Measurements from ENCODE around the gene ELP4. TPM values are rescaled to one million over a fixed set of nuclear protein-coding genes. Genes with fewer than 3 reads are reported as not detected.
"Not testable (repeated sequence)": the region's sequence is repeated elsewhere in the genome, so short reads cannot be mapped to it uniquely, and the experiment has no call there.

ELP4 gene
- total and polyA plus RNA-seq, 2 experiments from 2014 or later, result 16.6 to 28.7 TPM

DNA sequence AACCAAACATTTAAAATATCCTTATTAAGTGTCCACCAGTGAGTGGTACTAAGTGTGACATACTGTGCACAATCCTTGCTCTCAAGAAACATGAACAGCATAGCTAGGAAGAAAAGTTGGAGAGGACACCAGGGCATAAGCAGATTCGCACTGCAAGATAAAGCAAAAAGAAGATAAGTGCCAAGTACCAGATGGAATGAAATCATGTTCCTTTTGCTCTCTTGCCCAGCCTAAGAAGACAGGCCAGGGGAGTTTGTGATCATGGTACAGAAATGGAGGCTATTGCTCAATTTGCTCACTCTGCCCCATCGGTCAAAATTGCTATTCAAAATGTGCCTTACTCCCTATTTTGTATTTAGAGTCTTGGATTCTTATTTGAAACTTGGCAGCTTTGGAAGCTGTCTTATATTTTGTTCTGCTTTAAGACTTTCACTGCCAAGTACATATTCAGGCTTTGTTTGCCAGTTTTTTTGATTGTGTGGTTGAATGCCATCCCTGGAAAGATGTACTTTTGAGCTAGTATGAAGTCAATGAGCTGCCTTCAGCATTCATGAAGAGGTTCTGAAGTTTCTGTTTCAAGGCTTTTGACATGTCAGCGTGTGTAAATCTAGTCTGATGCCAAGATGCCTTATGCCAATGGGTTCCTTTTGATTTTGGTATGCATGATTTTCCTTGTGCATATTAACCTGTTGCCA lies 211.3 kb downstream of the ELP4 start:
- Histone ChIP-seq H3K9me3 (ENCODE audit: low read depth) (no peaks in the 10 kb centered on the region), H3K4me3 (no peak overlapping the region), H3K27ac (no peak overlapping the region), H3K27me3 (peaks cover 11% of the 10 kb centered on the region), H3K4me1 (ENCODE audit: low read depth) (no peaks in the 10 kb centered on the region), H3K36me3 (no peaks in the 10 kb centered on the region)
- DNase-seq (ENCODE audit: low read depth in 1 of 2, low spot score in 1 of 2), result no peak
- TF ChIP-seq, protein P1, sequence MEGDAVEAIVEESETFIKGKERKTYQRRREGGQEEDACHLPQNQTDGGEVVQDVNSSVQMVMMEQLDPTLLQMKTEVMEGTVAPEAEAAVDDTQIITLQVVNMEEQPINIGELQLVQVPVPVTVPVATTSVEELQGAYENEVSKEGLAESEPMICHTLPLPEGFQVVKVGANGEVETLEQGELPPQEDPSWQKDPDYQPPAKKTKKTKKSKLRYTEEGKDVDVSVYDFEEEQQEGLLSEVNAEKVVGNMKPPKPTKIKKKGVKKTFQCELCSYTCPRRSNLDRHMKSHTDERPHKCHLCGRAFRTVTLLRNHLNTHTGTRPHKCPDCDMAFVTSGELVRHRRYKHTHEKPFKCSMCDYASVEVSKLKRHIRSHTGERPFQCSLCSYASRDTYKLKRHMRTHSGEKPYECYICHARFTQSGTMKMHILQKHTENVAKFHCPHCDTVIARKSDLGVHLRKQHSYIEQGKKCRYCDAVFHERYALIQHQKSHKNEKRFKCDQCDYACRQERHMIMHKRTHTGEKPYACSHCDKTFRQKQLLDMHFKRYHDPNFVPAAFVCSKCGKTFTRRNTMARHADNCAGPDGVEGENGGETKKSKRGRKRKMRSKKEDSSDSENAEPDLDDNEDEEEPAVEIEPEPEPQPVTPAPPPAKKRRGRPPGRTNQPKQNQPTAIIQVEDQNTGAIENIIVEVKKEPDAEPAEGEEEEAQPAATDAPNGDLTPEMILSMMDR (IDR thresholded peaks at IDR 0.05; ENCODE audit: low read depth, low read length), result no peak

DNA sequence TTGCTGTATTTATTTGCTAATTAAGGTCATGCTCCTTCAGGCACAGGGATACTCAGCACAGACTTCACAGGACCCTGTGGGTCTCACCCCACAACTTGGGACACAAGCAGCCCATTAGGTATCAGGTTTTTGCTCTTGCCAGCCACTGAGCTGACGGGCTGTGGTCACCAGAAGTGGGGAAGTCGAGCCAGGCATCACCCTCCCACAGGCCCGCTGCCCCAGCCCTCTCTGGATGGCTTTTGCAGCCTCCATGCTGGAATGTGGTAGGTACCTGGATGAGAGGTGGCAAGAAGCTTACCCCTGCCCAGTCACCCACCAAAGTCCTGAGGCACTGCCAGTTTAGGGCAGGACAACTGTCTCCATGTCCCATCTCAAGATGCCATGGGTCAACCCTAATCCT lies 213.2 kb downstream of the ELP4 start:
- H3K27me3 ChIP-seq, result peaks cover 18% of the 10 kb centered on the region
- H3K27ac ChIP-seq, result no peak overlapping the region
- no peaks in the 10 kb centered on the region for H3K36me3 ChIP-seq
- no peaks in the 10 kb centered on the region for H3K9me3 ChIP-seq (ENCODE audit: low read depth)
- H3K4me3 ChIP-seq, result no peak overlapping the region
- TF ChIP-seq, protein P1 (IDR thresholded peaks at IDR 0.05; ENCODE audit: low read depth, low read length), result no peak
- H3K4me1 ChIP-seq (ENCODE audit: low read depth), result no peaks in the 10 kb centered on the region
- no peak for DNase-seq (ENCODE audit: low read depth in 1 of 2, low spot score in 1 of 2)

DNA sequence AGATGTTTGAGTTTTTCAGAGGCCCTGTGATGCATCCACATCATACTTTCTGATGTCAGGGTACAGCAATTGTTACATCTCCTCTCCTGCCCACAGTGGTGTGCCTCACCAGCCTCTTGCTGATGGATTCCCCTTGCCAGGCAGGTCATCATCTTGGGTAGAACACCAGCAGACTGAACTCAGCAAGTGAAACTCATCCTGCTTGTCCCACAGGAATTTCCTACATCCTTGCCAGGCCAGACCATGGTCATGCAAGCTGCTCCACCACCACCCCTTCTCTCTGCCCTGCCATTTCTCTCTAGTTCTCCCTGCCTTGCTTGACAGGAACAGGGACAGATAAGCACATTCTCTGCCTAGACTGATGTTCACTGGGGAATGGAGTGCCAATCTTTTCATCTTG lies 215.6 kb downstream of the ELP4 start:
- H3K4me3 ChIP-seq, result no peak overlapping the region
- TF ChIP-seq, protein P1 (IDR thresholded peaks at IDR 0.05; ENCODE audit: low read depth, low read length), result no peak
- peak in 1 of 2 donors; percentile 6 for DNase-seq (ENCODE audit: low read depth in 1 of 2, low spot score in 1 of 2)
- no peaks in the 10 kb centered on the region for H3K36me3 ChIP-seq
- no peaks in the 10 kb centered on the region for H3K9me3 ChIP-seq (ENCODE audit: low read depth)
- H3K27ac ChIP-seq, result no peak overlapping the region
- no peaks in the 10 kb centered on the region for H3K4me1 ChIP-seq (ENCODE audit: low read depth)
- H3K27me3 ChIP-seq, result peaks cover 20% of the 10 kb centered on the region

DNA sequence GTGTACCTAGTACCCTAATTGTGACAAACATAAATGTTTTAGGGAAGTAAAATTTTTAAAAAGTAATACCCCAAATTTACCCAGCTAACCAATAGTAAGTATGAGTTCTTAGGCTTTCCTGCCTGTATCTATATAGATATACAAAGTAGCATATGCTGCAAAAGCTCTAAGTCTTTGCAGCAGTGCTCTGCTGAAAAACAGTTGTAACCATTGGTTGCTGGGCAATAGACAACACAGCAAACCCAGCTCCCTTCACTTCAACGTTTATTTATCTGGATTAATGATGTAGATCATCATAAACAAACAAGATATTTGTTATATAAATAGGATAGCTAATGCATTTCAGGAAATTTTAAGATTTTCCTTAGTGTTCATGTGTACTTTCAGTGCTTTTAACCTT lies 218.9 kb downstream of the ELP4 start:
- H3K4me1 ChIP-seq (ENCODE audit: low read depth), result no peaks in the 10 kb centered on the region
- H3K36me3 ChIP-seq, result no peaks in the 10 kb centered on the region
- no peak for DNase-seq (ENCODE audit: low read depth in 1 of 2, low spot score in 1 of 2)
- TF ChIP-seq, protein P1 (IDR thresholded peaks at IDR 0.05; ENCODE audit: low read depth, low read length), result no peak
- H3K9me3 ChIP-seq (ENCODE audit: low read depth), result no peaks in the 10 kb centered on the region
- peaks cover 20% of the 10 kb centered on the region for H3K27me3 ChIP-seq
- H3K27ac ChIP-seq, result no peak overlapping the region
- no peak overlapping the region for H3K4me3 ChIP-seq

DNA sequence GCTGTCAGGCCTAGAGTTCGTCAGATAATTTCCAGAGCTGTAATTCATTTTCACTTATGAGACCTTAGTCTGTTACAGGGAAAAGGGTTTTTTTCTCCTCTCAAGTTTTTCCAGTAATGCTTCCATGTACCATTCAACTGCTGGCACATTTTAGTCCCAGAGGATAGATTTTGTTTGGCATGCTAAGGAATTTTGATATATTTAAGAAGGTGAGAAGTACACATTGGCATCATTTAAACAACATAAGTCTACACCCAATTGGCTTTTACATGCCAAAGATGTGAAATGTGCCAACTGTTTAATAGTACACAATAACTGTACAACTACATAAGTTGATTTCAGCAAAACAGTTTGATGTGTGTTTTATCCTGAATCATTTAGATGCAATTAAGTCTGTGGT lies 230.6 kb downstream of the ELP4 start:
- no peak overlapping the region for H3K4me3 ChIP-seq
- H3K27ac ChIP-seq, result no peak overlapping the region
- H3K9me3 ChIP-seq (ENCODE audit: low read depth), result no peaks in the 10 kb centered on the region
- no peaks in the 10 kb centered on the region for H3K36me3 ChIP-seq
- H3K27me3 ChIP-seq, result no peaks in the 10 kb centered on the region
- no peaks in the 10 kb centered on the region for H3K4me1 ChIP-seq (ENCODE audit: low read depth)
- TF ChIP-seq, protein P1 (IDR thresholded peaks at IDR 0.05; ENCODE audit: low read depth, low read length), result no peak
- no peak for DNase-seq (ENCODE audit: low read depth in 1 of 2, low spot score in 1 of 2)

DNA sequence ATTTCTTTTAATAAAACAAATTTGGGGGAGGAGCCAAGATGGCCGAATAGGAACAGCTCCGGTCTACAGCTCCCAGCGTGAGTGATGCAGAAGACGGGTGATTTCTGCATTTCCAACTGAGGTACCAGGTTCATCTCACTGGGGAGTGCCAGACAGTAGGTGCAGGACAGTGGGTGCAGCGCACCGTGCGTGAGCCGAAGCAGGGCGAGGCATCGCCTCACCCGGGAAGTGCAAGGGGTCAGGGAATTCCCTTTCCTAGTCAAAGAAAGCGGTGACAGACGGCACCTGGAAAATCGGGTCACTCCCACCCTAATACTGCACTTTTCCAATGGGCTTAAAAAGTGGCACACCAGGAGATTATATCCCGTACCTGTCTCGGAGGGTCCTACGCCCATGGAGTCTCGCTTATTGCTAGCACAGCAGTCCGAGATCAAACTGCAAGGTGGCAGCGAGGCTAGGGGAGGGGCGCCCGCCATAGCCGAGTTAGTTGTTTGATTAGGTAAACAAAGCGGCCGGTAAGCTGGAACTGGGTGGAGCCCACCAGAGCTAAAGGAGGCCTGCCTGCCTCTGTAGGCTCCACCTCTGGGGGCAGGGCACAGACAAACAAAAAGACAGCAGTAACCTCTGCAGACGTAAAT lies 231.3 kb downstream of the ELP4 start:
- not testable (repeated sequence) for H3K36me3 ChIP-seq; H3K4me3 ChIP-seq; H3K27ac ChIP-seq; H3K9me3 ChIP-seq (ENCODE audit: low read depth); DNase-seq (ENCODE audit: low read depth in 1 of 2, low spot score in 1 of 2); H3K27me3 ChIP-seq; H3K4me1 ChIP-seq (ENCODE audit: low read depth)

All from cardiac muscle cell (in vitro differentiated cells and primary cell).